ENCODE data around the gene IL15RA. TPM values are rescaled to one million over a fixed set of nuclear protein-coding genes. Genes with fewer than 3 reads are reported as not detected.

IL15RA gene
- total RNA-seq, 1 experiment from 2014 or later, result 11.0 TPM

DNA sequence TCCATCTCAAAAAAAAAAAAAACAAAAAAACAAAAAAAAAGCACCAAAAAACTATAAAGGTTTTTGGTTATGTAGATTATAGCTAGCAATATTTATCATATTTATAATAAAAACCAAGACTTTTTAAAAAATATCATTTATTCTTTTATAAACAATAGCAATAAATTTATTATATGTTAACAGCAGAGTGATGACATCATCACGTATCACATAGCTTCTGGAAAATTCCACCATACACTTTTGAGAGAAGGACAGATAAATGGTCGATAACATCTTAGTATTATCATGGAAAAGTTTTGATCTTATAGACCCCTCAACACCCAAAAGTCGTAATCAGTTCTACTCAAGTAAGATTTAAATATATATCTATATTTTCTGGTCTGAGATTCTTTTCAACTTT lies 33.2 kb upstream of the IL15RA start:
- ChIA-PET POLR2A (no interaction called here), CTCF (interaction anchor here (0.6 kb wide), 1 partner anchor 381 kb away, joined by 5 read pairs; no protein-coding TSS in a partner anchor)
- no peaks in the 10 kb centered on the region for H3K36me3 ChIP-seq (ENCODE audit: control insufficient read depth, insufficient read depth, low read length)
- TF ChIP-seq TCF7L2 (IDR thresholded peaks at IDR 0.05; ENCODE audit: low read depth, low read length), result no peak
- no peak for TF ChIP-seq SIN3A (IDR thresholded peaks at IDR 0.05; ENCODE audit: borderline replicate concordance, insufficient read depth, low read depth, low read length)
- TF ChIP-seq POLR2AphosphoS5 (IDR thresholded peaks at IDR 0.05; ENCODE audit: low read depth, low read length), result no peak
- TF ChIP-seq, protein P1, sequence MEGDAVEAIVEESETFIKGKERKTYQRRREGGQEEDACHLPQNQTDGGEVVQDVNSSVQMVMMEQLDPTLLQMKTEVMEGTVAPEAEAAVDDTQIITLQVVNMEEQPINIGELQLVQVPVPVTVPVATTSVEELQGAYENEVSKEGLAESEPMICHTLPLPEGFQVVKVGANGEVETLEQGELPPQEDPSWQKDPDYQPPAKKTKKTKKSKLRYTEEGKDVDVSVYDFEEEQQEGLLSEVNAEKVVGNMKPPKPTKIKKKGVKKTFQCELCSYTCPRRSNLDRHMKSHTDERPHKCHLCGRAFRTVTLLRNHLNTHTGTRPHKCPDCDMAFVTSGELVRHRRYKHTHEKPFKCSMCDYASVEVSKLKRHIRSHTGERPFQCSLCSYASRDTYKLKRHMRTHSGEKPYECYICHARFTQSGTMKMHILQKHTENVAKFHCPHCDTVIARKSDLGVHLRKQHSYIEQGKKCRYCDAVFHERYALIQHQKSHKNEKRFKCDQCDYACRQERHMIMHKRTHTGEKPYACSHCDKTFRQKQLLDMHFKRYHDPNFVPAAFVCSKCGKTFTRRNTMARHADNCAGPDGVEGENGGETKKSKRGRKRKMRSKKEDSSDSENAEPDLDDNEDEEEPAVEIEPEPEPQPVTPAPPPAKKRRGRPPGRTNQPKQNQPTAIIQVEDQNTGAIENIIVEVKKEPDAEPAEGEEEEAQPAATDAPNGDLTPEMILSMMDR (IDR thresholded peaks at IDR 0.05), result no peak
- TF ChIP-seq, protein P2, sequence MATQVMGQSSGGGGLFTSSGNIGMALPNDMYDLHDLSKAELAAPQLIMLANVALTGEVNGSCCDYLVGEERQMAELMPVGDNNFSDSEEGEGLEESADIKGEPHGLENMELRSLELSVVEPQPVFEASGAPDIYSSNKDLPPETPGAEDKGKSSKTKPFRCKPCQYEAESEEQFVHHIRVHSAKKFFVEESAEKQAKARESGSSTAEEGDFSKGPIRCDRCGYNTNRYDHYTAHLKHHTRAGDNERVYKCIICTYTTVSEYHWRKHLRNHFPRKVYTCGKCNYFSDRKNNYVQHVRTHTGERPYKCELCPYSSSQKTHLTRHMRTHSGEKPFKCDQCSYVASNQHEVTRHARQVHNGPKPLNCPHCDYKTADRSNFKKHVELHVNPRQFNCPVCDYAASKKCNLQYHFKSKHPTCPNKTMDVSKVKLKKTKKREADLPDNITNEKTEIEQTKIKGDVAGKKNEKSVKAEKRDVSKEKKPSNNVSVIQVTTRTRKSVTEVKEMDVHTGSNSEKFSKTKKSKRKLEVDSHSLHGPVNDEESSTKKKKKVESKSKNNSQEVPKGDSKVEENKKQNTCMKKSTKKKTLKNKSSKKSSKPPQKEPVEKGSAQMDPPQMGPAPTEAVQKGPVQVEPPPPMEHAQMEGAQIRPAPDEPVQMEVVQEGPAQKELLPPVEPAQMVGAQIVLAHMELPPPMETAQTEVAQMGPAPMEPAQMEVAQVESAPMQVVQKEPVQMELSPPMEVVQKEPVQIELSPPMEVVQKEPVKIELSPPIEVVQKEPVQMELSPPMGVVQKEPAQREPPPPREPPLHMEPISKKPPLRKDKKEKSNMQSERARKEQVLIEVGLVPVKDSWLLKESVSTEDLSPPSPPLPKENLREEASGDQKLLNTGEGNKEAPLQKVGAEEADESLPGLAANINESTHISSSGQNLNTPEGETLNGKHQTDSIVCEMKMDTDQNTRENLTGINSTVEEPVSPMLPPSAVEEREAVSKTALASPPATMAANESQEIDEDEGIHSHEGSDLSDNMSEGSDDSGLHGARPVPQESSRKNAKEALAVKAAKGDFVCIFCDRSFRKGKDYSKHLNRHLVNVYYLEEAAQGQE (IDR thresholded peaks at IDR 0.05; ENCODE audit: insufficient read depth in 1 of 2, low read depth in 2 of 2, low read length in 1 of 2), result no peak
- DNase-seq (ENCODE audit: low read depth, low spot score), result no peak
- no TSS peak for BruUV-seq (replicated peaks)
- ATAC-seq, result no peak
- no peak overlapping the region for H3K27ac ChIP-seq (ENCODE audit: low read length)
- intact Hi-C loops (cut with micrococcal nuclease; ENCODE audit: unreplicated experiment) (no loop called here), in situ Hi-C loops (cut with HindIII; ENCODE audit: low pct_unique_long_range_greater_than_20kb, low sequenced_read_pairs) (no loop called here)
- no peaks in the 10 kb centered on the region for H3K27me3 ChIP-seq (ENCODE audit: control insufficient read depth, insufficient read depth, low read length)
- no peaks in the 10 kb centered on the region for H3K4me1 ChIP-seq (ENCODE audit: control insufficient read depth, insufficient read depth, low read length)
- H3K4me3 ChIP-seq (ENCODE audit: low read depth in 2 of 2, low read length in 2 of 2), result no peak overlapping the region
- H3K9me3 ChIP-seq (ENCODE audit: control insufficient read depth, insufficient read depth, low read depth, low read length), result peaks cover 4% of the 10 kb centered on the region; the same call in 1 of the 2 replicates

DNA sequence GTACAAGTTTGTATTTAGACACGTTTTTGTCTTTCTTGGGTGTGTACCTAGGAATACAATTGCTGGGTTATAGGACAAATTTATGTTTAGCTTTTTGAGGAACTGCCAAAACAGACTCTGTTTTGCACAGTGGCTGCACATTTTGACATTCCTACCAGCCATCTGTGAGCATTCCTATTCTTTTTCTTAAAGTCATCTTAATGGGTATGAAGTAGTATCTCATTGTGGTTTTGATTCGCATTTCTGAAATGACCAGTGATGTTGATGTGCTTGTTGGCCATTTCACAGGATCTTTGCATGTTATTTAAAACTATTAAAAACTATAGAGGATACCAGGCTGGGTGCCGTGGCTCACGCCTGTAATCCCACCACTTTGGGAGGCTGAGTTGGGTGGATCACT lies 32.6 kb upstream of the IL15RA start:
- ChIA-PET POLR2A (no interaction called here), CTCF (no interaction called here)
- H3K36me3 ChIP-seq (ENCODE audit: control insufficient read depth, insufficient read depth, low read length), result no peaks in the 10 kb centered on the region
- no peaks in the 10 kb centered on the region for H3K27me3 ChIP-seq (ENCODE audit: control insufficient read depth, insufficient read depth, low read length)
- BruUV-seq (replicated peaks), result no TSS peak
- H3K9me3 ChIP-seq (ENCODE audit: control insufficient read depth, insufficient read depth, low read depth, low read length), result peaks cover 4% of the 10 kb centered on the region; the same call in 1 of the 2 replicates
- TF ChIP-seq POLR2AphosphoS5 (IDR thresholded peaks at IDR 0.05; ENCODE audit: low read depth, low read length) (no peak), TCF7L2 (IDR thresholded peaks at IDR 0.05; ENCODE audit: low read depth, low read length) (no peak), SIN3A (IDR thresholded peaks at IDR 0.05; ENCODE audit: borderline replicate concordance, insufficient read depth, low read depth, low read length) (no peak)
- TF ChIP-seq, protein P2 (IDR thresholded peaks at IDR 0.05; ENCODE audit: insufficient read depth in 1 of 2, low read depth in 2 of 2, low read length in 1 of 2), result no peak
- TF ChIP-seq, protein P1 (IDR thresholded peaks at IDR 0.05), result no peak
- H3K27ac ChIP-seq (ENCODE audit: low read length), result no peak overlapping the region
- intact Hi-C loops (cut with micrococcal nuclease; ENCODE audit: unreplicated experiment) (no loop called here), in situ Hi-C loops (cut with HindIII; ENCODE audit: low pct_unique_long_range_greater_than_20kb, low sequenced_read_pairs) (no loop called here)
- no peak overlapping the region for H3K4me3 ChIP-seq (ENCODE audit: low read depth in 2 of 2, low read length in 2 of 2)
- ATAC-seq (no peak), DNase-seq (ENCODE audit: low read depth, low spot score) (no peak)
- no peaks in the 10 kb centered on the region for H3K4me1 ChIP-seq (ENCODE audit: control insufficient read depth, insufficient read depth, low read length)
